A549 (cell line): ENCODE measurements around the gene NPHP3. TPM values are rescaled to one million over a fixed set of nuclear protein-coding genes. Genes with fewer than 3 reads are reported as not detected.
A peak's percentile ranks its signal among the peaks of the same experiment; 100 is the strongest.

ENCODE experiments used
- ATAC-seq, 2 experiments: fragments of 200-7000 bp in 1 of 2; fragments of >200 bp in 1 of 2; cut with Nextera tagmentation in 1 of 2; cut with Tn5 transposase in 1 of 2; 3 replicates each; pipeline versions ENCODE4 v1.8.0 to v1.9.1; 2018 to 2020; ENCODE audit warnings: mild to moderate bottlenecking in 1 of 2, moderate library complexity in 1 of 2
- CTCF ChIA-PET: fragments of 300-600 bp; sonication (Branson Sonifier 250); formaldehyde crosslinking; extraction: SDS; loops from one replicate; lab custom pipeline; 2021; ENCODE audit warnings: antibody characterized with exemption, inconsistent platforms; lab: Yijun Ruan, JAX
- POLR2A ChIA-PET: fragments of 350-600 bp; formaldehyde crosslinking; extraction: SDS; loops from one replicate; lab custom pipeline; 2021; ENCODE audit warnings: antibody characterized with exemption, inconsistent platforms; lab: Yijun Ruan, JAX
- DNase-seq, 2 experiments: peaks; one replicate each; pipeline versions ENCODE4 v3.0.0 to v3.0.0-alpha.2; 2011 to 2016; ENCODE audit warnings: low read depth in 1 of 2, low spot score in 1 of 2
- FAIRE-seq: peaks from 2 replicates; lab custom pipeline; 2011; peaks lifted over from hg19 to GRCh38; lab: Jason Lieb, UNC
- H3K27ac ChIP-seq, 2 experiments: fragments of >200 bp; sonication (Bioruptor Twin); formaldehyde crosslinking; 3 replicates each; pipeline ENCODE4 v1.5.1; 2016 to 2017
- H3K4me1 ChIP-seq: fragments of >200 bp; sonication (Bioruptor Twin); formaldehyde crosslinking; 3 replicates; pipeline ENCODE4 v1.6.1; 2016
- H3K4me2 ChIP-seq: fragments of >200 bp; sonication (Bioruptor Twin); formaldehyde crosslinking; 3 replicates; pipeline ENCODE4 v1.6.1; 2016
- H3K4me3 ChIP-seq: fragments of >200 bp; sonication (Bioruptor Twin); formaldehyde crosslinking; 3 replicates; pipeline ENCODE4 v1.5.1; 2016
- H3K9me3 ChIP-seq: fragments of >200 bp; sonication (Bioruptor Twin); formaldehyde crosslinking; 3 replicates; pipeline ENCODE4 v1.6.1; 2016
- BHLHE40 ChIP-seq: IDR thresholded peaks from 2 replicates; pipeline ENCODE4 v1.6.1; 2012; ENCODE audit warnings: low read depth, low read length, inconsistent platforms
- CEBPB ChIP-seq, 2 experiments: fragments of >200 bp in 1 of 2; sonication (Bioruptor Twin) in 1 of 2; formaldehyde crosslinking in 1 of 2; IDR thresholded peaks; 2 replicates each; pipeline ENCODE4 v1.6.1; 2012 to 2016
- CHD2 ChIP-seq: fragments of 150-350 bp; IDR thresholded peaks from 2 replicates; pipeline ENCODE4 v1.6.1; 2014; ENCODE audit warnings: low read length; ENCODE audit not compliant: partially characterized antibody
- CHD4 ChIP-seq: fragments of 200-600 bp; sonication (generic); IDR thresholded peaks from 2 replicates; pipeline ENCODE4 v1.6.1; 2016; ENCODE audit warnings: antibody characterized with exemption, mild to moderate bottlenecking, borderline replicate concordance
- E2F6 ChIP-seq: IDR thresholded peaks from 2 replicates; pipeline ENCODE4 v1.6.1; 2012; ENCODE audit warnings: low read depth, borderline replicate concordance
- EHF ChIP-seq: fragments of 250-450 bp; sonication (Bioruptor Pico); IDR thresholded peaks from 2 replicates; pipeline ENCODE4 v1.5.0; 2020; ENCODE audit warnings: mild to moderate bottlenecking
- HDAC2 ChIP-seq: fragments of 200-600 bp; sonication (generic); IDR thresholded peaks from 2 replicates; pipeline ENCODE4 v1.6.1; 2016
- HEYL ChIP-seq: fragments of 250-450 bp; sonication (Bioruptor Pico); IDR thresholded peaks from 2 replicates; pipeline ENCODE4 v1.8.0; 2021; ENCODE audit warnings: mild to moderate bottlenecking, moderate library complexity
- HMGXB4 ChIP-seq: fragments of 250-450 bp; sonication (Bioruptor Pico); IDR thresholded peaks from 2 replicates; pipeline ENCODE4 v1.5.0; 2021; ENCODE audit warnings: mild to moderate bottlenecking, moderate library complexity, borderline replicate concordance
- HOXB13 ChIP-seq: fragments of 250-450 bp; sonication (Bioruptor Pico); IDR thresholded peaks from 2 replicates; pipeline ENCODE4 v1.5.0; 2020; ENCODE audit warnings: low read depth, mild to moderate bottlenecking, moderate library complexity
- MAFK ChIP-seq: fragments of 450-650 bp; IDR thresholded peaks from 2 replicates; pipeline ENCODE4 v1.6.1; 2014; ENCODE audit not compliant: partially characterized antibody
- MAX ChIP-seq: IDR thresholded peaks from 2 replicates; pipeline ENCODE4 v1.6.1; 2012
- PBX3 ChIP-seq: IDR thresholded peaks from 2 replicates; pipeline ENCODE4 v1.6.1; 2012
- PHF8 ChIP-seq: fragments of 200-600 bp; sonication (generic); IDR thresholded peaks from 2 replicates; pipeline ENCODE4 v1.6.1; 2016; ENCODE audit warnings: low read depth, mild to moderate bottlenecking, antibody characterized with exemption, moderate library complexity, borderline replicate concordance
- POLR2A ChIP-seq: IDR thresholded peaks from 2 replicates; pipeline ENCODE4 v1.6.1; 2012; ENCODE audit warnings: mild to moderate bottlenecking, low read length
- RCOR1 ChIP-seq: fragments of 150-350 bp; IDR thresholded peaks from 2 replicates; pipeline ENCODE4 v1.6.1; 2014; ENCODE audit warnings: antibody characterized with exemption, low read length, low read depth
- SREBF2 ChIP-seq: fragments of 450-650 bp; IDR thresholded peaks from 2 replicates; pipeline ENCODE4 v1.6.1; 2014; ENCODE audit warnings: mild to moderate bottlenecking, moderate library complexity
- USF2 ChIP-seq: fragments of 450-650 bp; IDR thresholded peaks from 2 replicates; pipeline ENCODE4 v1.6.1; 2014; ENCODE audit warnings: antibody characterized with exemption
- ZSCAN20 ChIP-seq: fragments of 250-450 bp; sonication (Bioruptor Pico); IDR thresholded peaks from 2 replicates; pipeline ENCODE4 v1.8.0; 2022; ENCODE audit warnings: mild to moderate bottlenecking, moderate library complexity
- WGBS: methylation state at CpG from one replicate; pipeline ENCODE4 v1.1.6; 2017; ENCODE audit errors: missing lambda C conversion rate; 5-methylcytosine and 5-hydroxymethylcytosine counted together
- polyA minus RNA-seq: library from RNA; depleted of rRNA, polyadenylated mRNA; stranded (reverse); fragments of >200 nt; gene quantifications from 2 replicates; pipeline ENCODE4 v1.2.3, GENCODE V29; 2011; rRNA and poly(A)+ RNA removed
- polyA plus RNA-seq, 4 experiments: library from polyadenylated mRNA; depleted of rRNA in 3 of 4; stranded (reverse); fragments of >200 nt; fragmentation: RNase III in 1 of 4; extraction: RNeasy Plus Mini Kit Qiagen cat#74134 plus additional on column Dnase treatment in 1 of 4; gene quantifications; 2 replicates in 3 of 4; 3 replicates in 1 of 4; pipeline ENCODE4 v1.2.3, GENCODE V29; 2011 to 2017

Gene NPHP3
- polyA plus RNA-seq (2011; rRNA removed): 15.8 and 18.6 TPM in 2 replicates
- polyA plus RNA-seq (2012; cell fraction: cytosol; rRNA removed): 4.4 and 5.6 TPM in 2 replicates
- 7.7 and 11.6 TPM in 2 replicates for polyA plus RNA-seq (2012; cell fraction: nucleus; rRNA removed)
- polyA plus RNA-seq (2017; fragmentation: RNase III; extraction: RNeasy Plus Mini Kit Qiagen cat#74134 plus additional on column Dnase treatment): 6.5 to 7.6 TPM (median 7.1 TPM) in 3 replicates
- polyA minus RNA-seq: 8.6 and 9.9 TPM in 2 replicates

GRCh38 chr3:132722165-132723023 lies at the start of gene NPHP3:
Gene NPHP3, minus strand, starts transcription at chr3:132722409. Its CDS starts 54 bp downstream, at chr3:132722355.
- ATAC-seq: peak; percentile 84 to 94
- no peak for FAIRE-seq
- H3K4me3 ChIP-seq: peak within 1 kb of the TSS; percentile 86
- peak within 1 kb of the TSS; percentile 94 for H3K4me2 ChIP-seq
- peaks cover 5% of the 10 kb centered on the region; the same call in 1 of the 3 replicates for H3K4me1 ChIP-seq
- H3K27ac ChIP-seq: peak within 1 kb of the TSS; percentile 90 to 99
- WGBS: 0% methylated on average over 1 of the region's 96 CpGs
- POLR2A ChIA-PET: no interaction called here
- H3K9me3 ChIP-seq: no peaks in the 10 kb centered on the region
- TF ChIP-seq ZSCAN20 (CRISPR knock-in tag) (no peak), SREBF2 (no peak), PHF8 (peak; percentile 72; the same call in 1 of the 2 replicates), PBX3 (no peak), POLR2A (peak; percentile 87), CEBPB (IDR thresholded peaks at IDR 0.05) (no peak), BHLHE40 (no peak), MAX (0 out of 2 replicates have a peak, but pooled peaks have one; percentile 10), HMGXB4 (CRISPR knock-in tag) (0 out of 2 replicates have a peak, but pooled peaks have one; percentile 11)
- peak; percentile 77 to 94 for DNase-seq
- CTCF ChIA-PET: interaction anchor here (1.2 kb wide), 1 partner anchor 9 kb away, joined by 3 read pairs; no protein-coding TSS in a partner anchor

- Histone ChIP-seq H3K9me3 (no peaks in the 10 kb centered on the region), H3K4me3 (no peak overlapping the region), H3K27ac (no peak overlapping the region), H3K4me1 (no peaks in the 10 kb centered on the region), H3K4me2 (no peak overlapping the region)
- ATAC-seq (no peak), DNase-seq (no peak), FAIRE-seq (no peak)
- WGBS: 0% methylated on average over 2 of the region's 2 CpGs
- ChIA-PET CTCF (no interaction called here), POLR2A (no interaction called here)
- TF ChIP-seq EHF (CRISPR knock-in tag) (no peak), RCOR1 (no peak), CHD4 (no peak), HDAC2 (no peak), HEYL (CRISPR knock-in tag) (no peak), USF2 (no peak), MAX (no peak), HMGXB4 (CRISPR knock-in tag) (no peak), HOXB13 (CRISPR knock-in tag) (no peak), CHD2 (no peak), E2F6 (no peak), MAFK (no peak)
Observed at GRCh38 chr3:132758740-132759139, 36.5 kb upstream of the NPHP3 start.
